H9 (cell line): ENCODE measurements around the gene ZNF668. TPM values are rescaled to one million over a fixed set of nuclear protein-coding genes. Genes with fewer than 3 reads are reported as not detected.

Source experiments
- DNase-seq: peaks from one replicate; pipeline ENCODE4 v3.0.0-alpha.2; 2017
- H2AFZ ChIP-seq: one replicate; pipeline ENCODE4 v1.6.1; 2013; ENCODE audit warnings: mild to moderate bottlenecking, low read length, control low read depth, moderate library complexity
- H2AK5ac ChIP-seq: 2 replicates; pipeline ENCODE4 v1.6.1; 2013; ENCODE audit warnings: low read length, control low read depth, mixed read lengths; ENCODE audit not compliant: insufficient read length
- H2BK120ac ChIP-seq: one replicate; pipeline ENCODE4 v1.6.1; 2013; ENCODE audit warnings: low read depth, mild to moderate bottlenecking, low read length, control low read depth, inconsistent platforms; ENCODE audit not compliant: poor library complexity, severe bottlenecking
- H2BK12ac ChIP-seq: 2 replicates; pipeline ENCODE4 v1.6.1; 2013; ENCODE audit warnings: low read length, control low read depth, mixed read lengths, low read depth; ENCODE audit not compliant: insufficient read length
- H2BK15ac ChIP-seq: 2 replicates; pipeline ENCODE4 v1.6.1; 2013; ENCODE audit warnings: low read depth, low read length, control low read depth
- H2BK20ac ChIP-seq: one replicate; pipeline ENCODE4 v1.6.1; 2013; ENCODE audit warnings: low read depth, mild to moderate bottlenecking, low read length, control low read depth, inconsistent platforms; ENCODE audit not compliant: poor library complexity, severe bottlenecking
- H2BK5ac ChIP-seq: 2 replicates; pipeline ENCODE4 v1.6.1; 2013; ENCODE audit warnings: low read length, control low read depth, mixed read lengths; ENCODE audit not compliant: insufficient read length
- H3K14ac ChIP-seq: 2 replicates; pipeline ENCODE4 v1.6.1; 2013; ENCODE audit warnings: low read length, control low read depth; ENCODE audit not compliant: insufficient read depth
- H3K18ac ChIP-seq: 2 replicates; pipeline ENCODE4 v1.6.1; 2013; ENCODE audit warnings: low read depth, mild to moderate bottlenecking, mixed read lengths, low read length, control low read depth; ENCODE audit not compliant: insufficient read length
- H3K23ac ChIP-seq: 2 replicates; pipeline ENCODE4 v1.6.1; 2013; ENCODE audit warnings: low read length, control low read depth, mixed read lengths, low read depth; ENCODE audit not compliant: insufficient read length
- H3K23me2 ChIP-seq: 2 replicates; pipeline ENCODE4 v1.6.1; 2013; ENCODE audit warnings: low read depth, mild to moderate bottlenecking, mixed read lengths, low read length, control low read depth; ENCODE audit not compliant: insufficient read length, poor library complexity, severe bottlenecking
- H3K27ac ChIP-seq: 2 replicates; pipeline ENCODE4 v1.5.1; 2013; ENCODE audit warnings: low read length, control low read depth, mixed read lengths, low read depth; ENCODE audit not compliant: insufficient read length
- H3K27me3 ChIP-seq: 2 replicates; pipeline ENCODE4 v1.6.1; 2013; ENCODE audit warnings: low read length, control low read depth, inconsistent platforms; ENCODE audit not compliant: insufficient read depth
- H3K4ac ChIP-seq: 2 replicates; pipeline ENCODE4 v1.6.1; 2013; ENCODE audit warnings: low read depth, mild to moderate bottlenecking, control low read depth, inconsistent platforms, low read length, moderate library complexity
- H3K4me1 ChIP-seq: 2 replicates; pipeline ENCODE4 v1.6.1; 2013; ENCODE audit warnings: low read length, control low read depth, inconsistent platforms; ENCODE audit not compliant: insufficient read depth
- H3K4me2 ChIP-seq: 2 replicates; pipeline ENCODE4 v1.6.1; 2013; ENCODE audit warnings: low read length, control low read depth, mixed read lengths; ENCODE audit not compliant: insufficient read length, insufficient read depth
- H3K56ac ChIP-seq: 2 replicates; pipeline ENCODE4 v1.6.1; 2013; ENCODE audit warnings: low read depth, mild to moderate bottlenecking, mixed read lengths, low read length, control low read depth; ENCODE audit not compliant: insufficient read length
- H3K79me1 ChIP-seq: 2 replicates; pipeline ENCODE4 v1.6.1; 2013; ENCODE audit warnings: low read depth, mild to moderate bottlenecking, moderate library complexity, low read length, control low read depth, inconsistent platforms; ENCODE audit not compliant: insufficient read depth, poor library complexity, severe bottlenecking
- H3K79me2 ChIP-seq: 2 replicates; pipeline ENCODE4 v1.6.1; 2013; ENCODE audit warnings: low read length, control low read depth, inconsistent platforms; ENCODE audit not compliant: insufficient read depth
- H3K9ac ChIP-seq: 2 replicates; pipeline ENCODE4 v1.6.1; 2013; ENCODE audit warnings: low read length, control low read depth, mixed read lengths; ENCODE audit not compliant: insufficient read length; ENCODE audit errors: extremely low read depth
- H3K9me3 ChIP-seq: one replicate; pipeline ENCODE4 v1.6.1; 2013; ENCODE audit warnings: low read depth, low read length, inconsistent platforms; ENCODE audit not compliant: control insufficient read depth
- H3T11ph ChIP-seq: one replicate; pipeline ENCODE4 v1.6.1; 2013; ENCODE audit warnings: mild to moderate bottlenecking, low read length, control low read depth, inconsistent platforms
- H4K20me1 ChIP-seq: one replicate; pipeline ENCODE4 v1.6.1; 2013; ENCODE audit not compliant: control insufficient read depth, insufficient read length, insufficient read depth
- H4K5ac ChIP-seq: 2 replicates; pipeline ENCODE4 v1.6.1; 2013; ENCODE audit warnings: low read depth, mild to moderate bottlenecking, mixed read lengths, low read length, control low read depth; ENCODE audit not compliant: insufficient read length
- H4K8ac ChIP-seq: replicated peaks from 2 replicates; pipeline ENCODE4 v1.6.1; 2013; ENCODE audit warnings: low read length, control low read depth, mixed read lengths, low read depth; ENCODE audit not compliant: insufficient read length
- H4K91ac ChIP-seq: 2 replicates; pipeline ENCODE4 v1.6.1; 2013; ENCODE audit warnings: low read depth, mild to moderate bottlenecking, moderate library complexity, mixed read lengths, low read length, control low read depth; ENCODE audit not compliant: insufficient read length
- H3K27ac Mint-ChIP-seq, 3 experiments: 2 replicates in 2 of 3; 3 replicates in 1 of 3; pipeline ENCODE4 v1.8.0; 2020 to 2021; ENCODE audit warnings: mixed read lengths in 3 of 3, mild to moderate bottlenecking in 1 of 3, moderate library complexity in 1 of 3
- H3K27me3 Mint-ChIP-seq: 2 replicates; pipeline ENCODE4 v1.8.0; 2021; ENCODE audit warnings: low read depth, mild to moderate bottlenecking, moderate library complexity, mixed read lengths
- H3K36me3 Mint-ChIP-seq, 3 experiments: 2 replicates in 2 of 3; 3 replicates in 1 of 3; pipeline ENCODE4 v1.8.0; 2020 to 2021; ENCODE audit warnings: low read depth in 3 of 3, mixed read lengths in 3 of 3; ENCODE audit not compliant: insufficient read depth in 1 of 3
- H3K4me1 Mint-ChIP-seq, 2 experiments: 2 replicates each; pipeline ENCODE4 v1.8.0; 2020; ENCODE audit warnings: mixed read lengths in 2 of 2
- H3K4me3 Mint-ChIP-seq, 2 experiments: 2 replicates in 1 of 2; 3 replicates in 1 of 2; pipeline ENCODE4 v1.8.0; 2020 to 2021; ENCODE audit warnings: mild to moderate bottlenecking in 2 of 2, mixed read lengths in 2 of 2, moderate library complexity in 1 of 2
- H3K9me3 Mint-ChIP-seq, 2 experiments: 2 replicates in 1 of 2; 3 replicates in 1 of 2; pipeline ENCODE4 v1.8.0; 2020; ENCODE audit warnings: mild to moderate bottlenecking in 2 of 2, mixed read lengths in 2 of 2, moderate library complexity in 1 of 2
- WGBS: extraction: QIAGEN DNeasy Blood & Tissue Kit; methylation state at CpG from one replicate; pipeline ENCODE4 v1.1.7; 2013; ENCODE audit warnings: missing lambda C conversion rate, low lambda C conversion rate, mixed read lengths; ENCODE audit not compliant: insufficient read length; ENCODE audit errors: extremely low coverage; 5-methylcytosine and 5-hydroxymethylcytosine counted together
- total RNA-seq: library from RNA; stranded (reverse); gene quantifications from 2 replicates; pipeline ENCODE4 v1.2.1, GENCODE V29; 2021
- TF ChIP-seq, protein P1 (sequence below): fragments of 200-600 bp; sonication (generic); conservative IDR thresholded peaks from 3 replicates; pipeline ENCODE4 v1.8.0; 2021; ENCODE audit warnings: antibody characterized with exemption, mild to moderate bottlenecking

The ZNF668 gene
- total RNA-seq, 1 experiment from 2014 or later: 18.6 TPM

DNA sequence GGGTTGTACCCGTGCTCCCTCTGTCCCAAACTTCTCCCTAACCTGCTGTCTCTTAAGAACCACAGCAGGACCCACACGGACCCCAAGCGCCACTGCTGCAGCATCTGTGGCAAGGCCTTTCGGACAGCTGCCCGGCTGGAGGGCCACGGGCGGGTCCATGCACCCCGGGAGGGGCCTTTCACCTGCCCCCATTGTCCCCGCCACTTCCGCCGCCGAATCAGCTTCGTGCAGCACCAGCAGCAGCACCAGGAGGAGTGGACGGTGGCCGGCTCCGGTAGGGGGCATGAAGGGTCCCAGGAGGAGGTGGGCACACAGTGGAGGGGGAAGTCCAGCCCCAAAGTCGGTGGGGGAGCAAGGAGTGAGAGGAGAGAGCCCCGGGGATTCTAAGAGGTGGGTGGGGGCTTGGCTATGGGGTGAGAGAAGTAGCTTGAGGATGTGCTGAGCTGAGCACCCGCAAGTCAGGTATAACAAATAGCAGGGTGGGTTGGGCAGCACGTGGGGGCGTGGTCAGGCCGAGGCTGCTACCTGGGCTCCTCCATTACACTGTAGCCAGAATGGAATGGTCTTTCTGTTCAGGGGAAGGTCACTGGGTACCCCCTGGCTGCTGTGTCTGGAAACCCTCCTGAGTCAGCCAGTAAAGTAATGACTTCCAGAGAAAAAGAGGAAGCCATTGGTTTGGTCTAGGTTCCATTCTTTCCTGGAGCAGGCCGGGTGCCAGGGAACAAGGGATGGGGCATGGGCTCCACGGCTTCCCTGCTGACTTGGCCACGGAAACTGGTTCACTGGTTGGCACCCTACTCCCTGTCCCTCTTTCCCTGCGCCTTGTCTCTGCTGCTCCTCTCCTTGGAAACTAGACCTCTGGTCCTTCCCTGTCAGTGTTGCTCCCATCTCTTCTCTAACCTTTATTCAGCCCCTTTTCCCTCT, 7.7 kb upstream of the ZNF668 start:
- H3K27me3 Mint-ChIP-seq: no peaks in the 10 kb centered on the region
- H3K23ac ChIP-seq: no peak overlapping the region
- no peak overlapping the region for H3K14ac ChIP-seq
- no peak overlapping the region for H2BK20ac ChIP-seq
- H3K27me3 ChIP-seq: no peaks in the 10 kb centered on the region
- no peak overlapping the region for H2BK12ac ChIP-seq
- H2BK15ac ChIP-seq: no peak overlapping the region
- no peaks in the 10 kb centered on the region for H3K79me1 ChIP-seq
- no peak overlapping the region for H3K4ac ChIP-seq
- H4K5ac ChIP-seq: no peak overlapping the region
- no peak overlapping the region for H4K8ac ChIP-seq
- H3K9ac ChIP-seq: no peak overlapping the region
- no peak overlapping the region for H3K18ac ChIP-seq
- H2AK5ac ChIP-seq: no peak overlapping the region
- TF ChIP-seq, protein P1, sequence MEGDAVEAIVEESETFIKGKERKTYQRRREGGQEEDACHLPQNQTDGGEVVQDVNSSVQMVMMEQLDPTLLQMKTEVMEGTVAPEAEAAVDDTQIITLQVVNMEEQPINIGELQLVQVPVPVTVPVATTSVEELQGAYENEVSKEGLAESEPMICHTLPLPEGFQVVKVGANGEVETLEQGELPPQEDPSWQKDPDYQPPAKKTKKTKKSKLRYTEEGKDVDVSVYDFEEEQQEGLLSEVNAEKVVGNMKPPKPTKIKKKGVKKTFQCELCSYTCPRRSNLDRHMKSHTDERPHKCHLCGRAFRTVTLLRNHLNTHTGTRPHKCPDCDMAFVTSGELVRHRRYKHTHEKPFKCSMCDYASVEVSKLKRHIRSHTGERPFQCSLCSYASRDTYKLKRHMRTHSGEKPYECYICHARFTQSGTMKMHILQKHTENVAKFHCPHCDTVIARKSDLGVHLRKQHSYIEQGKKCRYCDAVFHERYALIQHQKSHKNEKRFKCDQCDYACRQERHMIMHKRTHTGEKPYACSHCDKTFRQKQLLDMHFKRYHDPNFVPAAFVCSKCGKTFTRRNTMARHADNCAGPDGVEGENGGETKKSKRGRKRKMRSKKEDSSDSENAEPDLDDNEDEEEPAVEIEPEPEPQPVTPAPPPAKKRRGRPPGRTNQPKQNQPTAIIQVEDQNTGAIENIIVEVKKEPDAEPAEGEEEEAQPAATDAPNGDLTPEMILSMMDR: no peak
- no peaks in the 10 kb centered on the region for H3K4me1 ChIP-seq
- no peak overlapping the region for H3K56ac ChIP-seq
- no peak for DNase-seq
- no peaks in the 10 kb centered on the region for H3K79me2 ChIP-seq
- peak overlapping the region in 1 of 3 experiments; percentile 76; a peak in 3 of 7 replicates for H3K27ac Mint-ChIP-seq
- no peak overlapping the region for H3T11ph ChIP-seq
- no peak overlapping the region for H4K91ac ChIP-seq
- H3K23me2 ChIP-seq: no peaks in the 10 kb centered on the region
- no peak overlapping the region for H3K27ac ChIP-seq
- peaks cover 0 to 3% of the 10 kb centered on the region in 2 experiments; a peak in 1 of 4 replicates for H3K4me1 Mint-ChIP-seq
- H2BK120ac ChIP-seq: no peak overlapping the region
- no peak overlapping the region for H3K4me2 ChIP-seq
- H3K9me3 Mint-ChIP-seq: no peaks in the 10 kb centered on the region
- no peak overlapping the region for H2AFZ ChIP-seq
- no peak overlapping the region for H3K4me3 Mint-ChIP-seq
- H3K36me3 Mint-ChIP-seq: peaks cover 28 to 56% (median 54%) of the 10 kb centered on the region in 3 experiments; a peak in 6 of 7 replicates
- H3K9me3 ChIP-seq: no peaks in the 10 kb centered on the region
- H2BK5ac ChIP-seq: no peak overlapping the region
- no CpG with 5 or more reads among the region's 26 CpGs for WGBS
- peaks cover 4% of the 10 kb centered on the region for H4K20me1 ChIP-seq
